LoVo (cell line): Measurements from ENCODE around the gene PDZD7.
A peak's percentile ranks its signal among the peaks of the same experiment; 100 is the strongest.

Experiments used
- DNase-seq: peaks from one replicate; pipeline ENCODE4 v3.0.0-alpha.2; 2016; ENCODE audit warnings: low spot score

PDZD7 gene

DNA sequence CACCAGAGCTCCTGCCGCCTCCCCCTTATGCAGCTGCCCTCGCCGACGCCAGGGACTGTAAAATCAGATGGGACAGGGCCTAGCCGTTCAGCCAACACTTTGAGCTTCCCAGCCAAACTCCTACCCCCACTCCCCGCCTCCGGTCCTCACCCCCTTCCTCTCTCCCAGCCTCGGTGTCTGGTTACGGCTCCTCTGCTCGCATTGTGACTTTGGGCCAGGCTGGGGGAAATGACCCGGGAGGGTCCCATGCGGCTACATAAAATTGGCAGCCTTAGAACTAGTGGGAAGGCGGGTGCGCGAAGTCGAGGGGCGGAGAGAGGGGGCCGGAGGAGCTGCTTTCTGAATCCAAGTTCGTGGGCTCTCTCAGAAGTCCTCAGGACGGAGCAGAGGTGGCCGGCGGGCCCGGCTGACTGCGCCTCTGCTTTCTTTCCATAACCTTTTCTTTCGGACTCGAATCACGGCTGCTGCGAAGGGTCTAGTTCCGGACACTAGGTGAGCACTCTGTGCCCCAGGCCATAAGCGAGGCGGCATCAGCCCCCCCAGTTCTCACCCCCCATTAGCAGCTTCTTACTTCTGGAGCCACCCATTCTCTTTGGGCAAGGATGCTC is 30.8 kb upstream of the PDZD7 start, which contains the start of gene KAZALD1:
Gene KAZALD1, plus strand, starts transcription at position 366 of the 608 bp plus-strand sequence. CDS start 604 bp downstream, outside the sequence.
- no peak for DNase-seq

DNA sequence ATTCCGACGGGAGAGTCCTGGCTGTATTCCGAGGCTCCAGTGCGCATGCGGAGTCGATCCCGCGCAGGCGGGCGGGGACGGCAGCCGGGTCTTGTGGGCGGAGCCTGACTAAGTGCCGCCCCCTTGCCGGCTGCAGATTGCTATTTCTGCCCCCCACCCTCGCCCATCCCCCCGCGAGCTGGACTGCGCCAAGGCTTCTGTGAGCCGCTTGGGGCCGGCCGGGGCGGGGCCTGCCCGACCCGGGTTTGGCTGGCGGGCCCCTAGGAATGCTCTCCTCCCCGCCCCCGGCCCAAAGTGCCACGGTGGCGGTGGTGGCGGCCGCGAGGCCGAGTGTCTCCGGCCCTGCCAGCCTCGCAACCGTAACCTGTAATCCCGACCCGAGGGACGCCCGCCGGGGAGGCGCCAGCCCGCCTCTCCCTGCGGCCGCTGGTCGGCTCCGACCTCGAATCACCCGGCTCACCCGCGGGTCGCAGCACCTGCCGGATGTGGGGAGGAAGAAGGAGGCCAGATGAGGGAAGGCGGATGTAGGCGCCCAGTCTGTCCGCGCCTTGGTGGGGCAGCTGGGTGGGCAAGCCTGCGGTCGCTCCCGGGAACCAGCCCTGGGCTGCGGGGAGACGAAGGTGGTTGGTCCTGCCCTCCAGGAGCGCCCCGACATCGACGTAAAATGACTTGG is 30.2 kb upstream of the PDZD7 start:
- peak; percentile 94 for DNase-seq

DNA sequence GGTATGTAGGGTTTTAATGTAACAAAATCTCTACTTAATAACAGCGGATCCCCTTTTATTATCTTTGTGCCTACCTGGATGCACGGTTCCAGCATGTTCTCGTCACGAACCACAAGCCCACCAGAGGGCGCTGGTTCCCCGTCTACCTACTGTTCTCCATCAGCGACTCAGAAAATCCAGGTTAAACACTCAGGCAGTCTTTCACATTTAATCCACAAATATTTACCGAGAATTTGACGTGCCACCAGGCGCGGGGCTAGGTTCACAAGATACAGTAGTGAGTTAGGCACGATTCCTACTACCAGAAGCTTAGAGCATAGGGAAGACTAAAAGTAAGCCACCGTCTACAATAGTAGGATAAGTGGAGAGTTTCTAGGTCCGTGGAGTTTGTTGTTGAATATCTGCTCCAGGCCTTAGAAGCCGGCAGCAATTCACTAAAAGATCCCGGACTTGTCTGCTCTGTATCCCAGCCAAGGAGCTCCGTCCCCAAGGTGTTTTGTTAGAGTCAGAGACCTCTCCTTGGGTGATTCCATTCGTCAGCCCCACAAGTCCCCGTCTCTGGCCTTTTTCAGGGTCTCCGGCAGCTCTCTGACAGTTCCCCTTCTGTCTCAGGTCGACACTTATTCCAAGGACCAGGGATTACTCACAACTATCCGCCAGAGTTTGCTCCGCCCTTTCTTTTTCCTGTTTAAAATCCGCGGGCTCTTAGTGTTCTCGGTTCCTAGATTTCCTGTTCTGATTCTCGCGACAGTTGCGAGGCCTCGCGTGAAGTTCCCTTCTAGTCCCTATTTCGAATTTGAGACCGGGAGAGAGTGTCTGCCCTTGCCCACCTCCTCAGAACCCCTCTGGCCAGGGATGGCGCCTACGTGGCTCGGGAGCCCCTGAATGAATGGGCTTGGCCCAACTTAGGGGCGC is 29.4 kb upstream of the PDZD7 start:
- DNase-seq: peak; percentile 94

DNA sequence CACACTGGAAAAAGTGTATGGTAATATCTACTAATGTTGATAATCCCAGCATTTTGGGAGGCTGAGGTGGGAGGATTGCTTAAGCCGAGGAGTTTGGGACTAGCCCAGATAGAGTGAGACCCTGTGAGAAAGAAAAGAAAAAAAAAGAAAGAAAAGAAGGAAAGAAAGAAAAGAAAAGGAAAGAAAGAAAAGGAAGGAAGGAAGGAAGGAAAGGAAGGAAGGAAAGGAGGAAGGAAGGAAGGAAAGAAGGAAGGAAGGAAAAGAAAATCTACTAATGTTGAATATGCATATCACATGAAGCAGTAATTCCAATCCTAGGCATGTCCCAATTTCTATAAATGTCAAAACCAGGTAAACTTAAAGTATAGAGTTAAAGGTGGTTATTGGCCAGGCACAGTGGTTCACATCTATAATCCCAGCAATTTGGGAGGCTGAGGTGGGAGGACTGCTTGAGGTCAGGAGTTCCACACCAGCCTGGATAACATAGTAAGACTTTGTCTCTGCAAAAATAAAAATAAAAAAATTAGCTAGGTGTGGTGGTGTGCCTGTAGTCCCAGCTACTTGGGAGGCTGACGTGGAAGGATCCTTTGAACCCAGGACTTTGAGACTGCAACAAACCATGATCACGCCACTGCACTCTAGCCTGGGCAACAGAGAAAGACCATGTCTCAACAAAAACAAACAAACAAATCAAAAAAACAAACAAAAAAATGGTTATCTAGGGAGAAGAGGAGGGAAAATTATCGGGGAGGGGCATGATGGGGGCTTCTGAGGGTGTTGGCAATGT is 25.6 kb upstream of the PDZD7 start:
- no peak for DNase-seq

DNA sequence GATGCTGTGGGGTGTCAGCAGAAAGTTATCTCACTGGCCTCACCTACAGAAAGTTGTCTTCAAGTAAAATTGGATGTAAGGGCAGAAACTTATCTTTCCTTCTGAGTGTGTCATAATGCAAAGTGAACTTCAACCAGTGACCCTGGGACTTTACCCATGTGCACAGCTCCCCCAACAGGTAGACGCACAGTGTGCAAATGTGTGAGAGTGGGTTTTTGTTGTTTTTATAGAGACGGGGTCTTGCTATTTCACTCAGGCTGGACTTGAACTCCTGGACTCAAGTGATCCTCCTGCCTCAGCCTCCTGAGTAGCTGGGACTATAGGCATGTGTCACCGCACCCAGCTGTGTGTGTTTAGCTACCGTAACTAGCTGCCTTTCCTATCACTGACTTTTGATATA is 24.5 kb upstream of the PDZD7 start:
- DNase-seq: no peak

DNA sequence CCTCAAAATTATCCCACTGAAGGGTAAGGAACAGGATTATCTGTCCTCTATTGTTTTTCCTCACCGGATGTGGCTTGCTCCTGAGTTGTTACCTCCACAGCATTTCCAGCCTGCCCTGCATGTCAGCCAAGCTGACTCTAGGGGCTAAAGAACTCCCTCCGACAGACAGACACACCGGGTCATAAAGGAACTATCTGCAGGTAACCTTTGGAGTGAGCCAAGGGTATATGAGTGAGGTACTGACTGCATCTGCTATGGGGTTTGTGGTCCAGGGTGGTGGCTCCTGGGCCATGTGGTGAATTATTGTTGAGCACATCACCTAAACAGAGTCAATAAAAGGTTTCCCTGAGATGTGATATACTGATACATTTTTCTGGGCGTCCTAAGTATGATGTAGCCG is 23.9 kb upstream of the PDZD7 start:
- no peak for DNase-seq

DNA sequence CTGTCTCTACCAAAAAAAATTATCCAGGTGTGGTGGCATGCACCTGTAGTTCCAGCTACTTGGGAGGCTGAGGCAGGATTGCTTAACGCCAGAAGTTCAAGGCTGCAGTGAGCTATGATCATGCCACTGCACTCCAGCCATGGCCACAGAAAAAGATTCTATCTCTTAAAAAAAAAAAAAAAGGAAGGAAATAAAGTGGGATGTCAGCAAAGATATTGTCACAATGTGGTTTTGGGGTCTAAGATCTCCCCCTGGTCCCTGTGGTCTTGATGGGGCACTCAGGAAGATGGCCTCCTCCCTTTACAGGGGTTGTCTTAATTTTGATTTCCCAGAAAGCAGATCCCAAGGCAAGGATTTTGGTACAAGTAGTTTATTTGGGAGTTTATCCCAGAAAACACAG is 23.4 kb upstream of the PDZD7 start:
- DNase-seq: no peak

DNA sequence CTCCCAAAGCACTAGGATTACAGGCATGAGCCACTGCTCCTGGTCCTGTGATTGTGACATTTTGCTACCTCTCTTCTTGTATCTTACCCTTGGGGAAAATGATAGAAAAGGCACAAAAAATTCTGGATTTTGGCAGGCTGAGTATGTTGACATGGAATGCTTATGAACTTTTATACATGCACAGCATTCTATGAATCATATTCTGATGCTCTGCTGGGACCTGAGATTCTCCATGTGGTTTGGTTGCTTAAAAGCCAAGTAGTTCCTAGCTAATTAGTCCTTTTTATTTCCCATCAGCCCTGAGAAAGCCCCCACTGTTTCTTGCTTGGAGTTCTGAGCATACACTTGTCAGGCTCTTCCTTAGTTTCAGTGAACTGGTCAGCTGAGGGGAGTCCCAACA is 22.6 kb upstream of the PDZD7 start:
- DNase-seq: no peak

DNA sequence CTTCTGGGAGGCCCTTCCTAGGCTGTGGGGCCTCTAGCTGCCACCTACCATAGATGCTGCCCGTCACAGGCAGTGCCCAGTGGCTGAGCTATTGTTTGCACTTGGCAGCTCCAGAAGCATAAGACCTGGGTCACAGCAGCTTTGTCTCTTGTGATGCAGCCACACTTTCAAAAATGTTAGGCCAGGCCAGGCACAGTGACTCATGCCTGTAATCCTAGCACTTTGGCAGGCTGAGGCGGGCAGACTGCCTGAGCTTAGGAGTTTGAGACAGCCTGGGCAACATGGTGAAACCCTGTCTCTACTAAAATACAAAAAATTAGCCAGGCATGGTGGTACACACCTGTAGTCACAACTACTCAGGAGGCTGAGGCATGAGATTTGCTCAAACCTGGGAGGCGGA is 21.4 kb upstream of the PDZD7 start:
- DNase-seq: no peak

DNA sequence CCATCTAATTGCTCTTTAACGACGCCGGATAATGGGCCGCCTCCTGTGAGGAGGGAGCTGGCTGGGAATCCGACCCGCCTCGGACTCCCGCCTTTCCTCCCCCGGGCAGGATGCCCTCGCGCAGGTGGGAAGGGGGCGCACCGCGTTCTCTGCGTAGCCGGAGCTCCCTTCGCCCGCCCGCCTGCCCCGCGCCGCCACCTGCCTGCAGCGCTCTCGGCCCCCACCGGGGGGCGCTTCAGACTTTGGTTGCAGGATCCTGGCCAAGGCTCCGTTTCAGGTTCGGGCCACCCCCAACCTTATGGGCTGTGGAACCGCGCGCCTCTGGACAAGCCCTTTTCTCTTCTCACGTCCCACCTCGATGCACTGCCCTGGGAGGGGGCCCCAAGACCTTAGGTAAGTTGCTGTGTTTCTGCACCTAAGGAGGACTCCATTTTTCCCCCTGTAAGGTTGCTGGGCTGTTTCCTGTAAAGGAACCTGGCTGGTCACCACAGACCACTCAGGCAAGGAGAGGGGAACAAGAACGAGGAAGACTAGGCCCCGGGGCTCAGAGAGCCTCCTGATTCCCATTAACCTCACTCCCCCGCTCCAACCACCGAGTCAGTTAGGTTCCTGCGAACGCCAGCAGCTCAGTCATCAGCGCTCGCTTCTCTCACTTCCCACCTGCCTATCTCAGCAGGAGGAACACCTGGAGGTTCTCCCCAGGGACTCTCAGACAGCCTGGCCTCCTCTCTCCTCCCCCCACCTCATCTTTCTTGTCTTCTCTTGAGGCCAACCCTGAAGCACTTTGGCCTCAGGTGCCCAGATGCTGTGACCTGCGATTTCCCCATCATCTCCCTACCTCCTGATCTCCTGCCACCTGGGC is 19.5 kb upstream of the PDZD7 start:
- DNase-seq: peak; percentile 68

DNA sequence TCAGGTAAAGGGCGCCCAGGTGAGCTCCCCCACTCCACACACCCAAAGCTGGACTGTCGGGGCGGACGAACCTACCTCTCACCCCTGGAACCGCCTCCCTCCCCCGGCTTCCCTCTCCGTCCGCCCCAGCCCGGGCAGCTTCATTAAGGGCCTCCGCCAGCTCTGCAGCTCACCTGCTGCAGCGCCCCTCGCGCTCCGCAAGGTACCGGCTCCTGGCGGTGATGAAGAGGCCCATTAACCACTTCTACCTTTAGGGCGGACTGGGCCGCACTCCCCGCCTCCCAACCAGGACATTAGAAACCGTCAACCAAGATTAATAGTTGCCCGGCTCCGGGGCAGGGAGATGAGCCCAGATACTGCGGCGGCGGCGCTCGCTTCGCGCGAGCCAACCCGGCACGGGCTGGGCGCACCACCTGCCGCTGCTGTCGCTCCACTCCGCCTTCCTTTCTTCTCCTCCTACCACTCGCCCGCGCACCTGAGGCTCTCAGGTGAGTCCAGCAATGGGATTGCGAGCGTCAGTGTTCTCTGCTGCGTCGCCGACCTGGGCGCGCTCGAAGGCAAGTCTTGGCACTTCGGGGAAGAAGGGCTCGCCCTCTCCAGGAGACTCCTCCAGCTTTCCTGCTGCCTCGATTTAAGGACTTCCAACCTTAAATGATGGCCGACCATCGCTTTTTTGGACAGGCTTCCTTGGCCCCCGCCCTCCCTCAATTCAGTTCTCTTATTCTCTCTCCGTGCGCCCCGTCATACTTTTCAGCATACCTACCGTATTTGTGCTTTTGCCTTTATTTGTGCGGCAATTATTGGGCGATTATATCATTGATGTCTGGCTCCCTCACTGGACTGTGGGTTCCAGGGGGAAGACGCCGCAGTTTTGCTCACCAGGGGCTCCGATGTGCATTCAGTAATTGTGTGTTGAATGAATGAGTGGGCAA is 17.3 kb upstream of the PDZD7 start:
- no peak for DNase-seq

DNA sequence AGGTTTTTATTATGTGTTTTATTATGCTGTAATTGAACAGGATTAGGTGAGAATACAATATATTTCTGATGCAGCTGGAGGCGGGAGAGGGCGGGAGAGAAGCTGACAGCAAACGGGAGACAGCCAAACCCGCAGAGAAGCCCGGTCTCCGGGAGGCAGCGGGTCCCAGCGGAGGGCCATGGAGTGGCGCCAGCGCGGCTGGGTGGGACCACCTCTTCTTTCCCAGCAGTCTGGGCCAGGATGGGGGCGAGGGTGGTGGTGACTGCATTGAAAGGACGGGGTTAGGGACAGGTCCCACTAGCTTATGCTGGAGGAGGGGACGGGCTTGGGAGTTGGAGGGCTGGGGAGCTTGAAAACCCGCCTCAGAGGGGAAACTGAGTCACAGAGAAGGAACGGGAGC is 16.3 kb upstream of the PDZD7 start:
- no peak for DNase-seq

DNA sequence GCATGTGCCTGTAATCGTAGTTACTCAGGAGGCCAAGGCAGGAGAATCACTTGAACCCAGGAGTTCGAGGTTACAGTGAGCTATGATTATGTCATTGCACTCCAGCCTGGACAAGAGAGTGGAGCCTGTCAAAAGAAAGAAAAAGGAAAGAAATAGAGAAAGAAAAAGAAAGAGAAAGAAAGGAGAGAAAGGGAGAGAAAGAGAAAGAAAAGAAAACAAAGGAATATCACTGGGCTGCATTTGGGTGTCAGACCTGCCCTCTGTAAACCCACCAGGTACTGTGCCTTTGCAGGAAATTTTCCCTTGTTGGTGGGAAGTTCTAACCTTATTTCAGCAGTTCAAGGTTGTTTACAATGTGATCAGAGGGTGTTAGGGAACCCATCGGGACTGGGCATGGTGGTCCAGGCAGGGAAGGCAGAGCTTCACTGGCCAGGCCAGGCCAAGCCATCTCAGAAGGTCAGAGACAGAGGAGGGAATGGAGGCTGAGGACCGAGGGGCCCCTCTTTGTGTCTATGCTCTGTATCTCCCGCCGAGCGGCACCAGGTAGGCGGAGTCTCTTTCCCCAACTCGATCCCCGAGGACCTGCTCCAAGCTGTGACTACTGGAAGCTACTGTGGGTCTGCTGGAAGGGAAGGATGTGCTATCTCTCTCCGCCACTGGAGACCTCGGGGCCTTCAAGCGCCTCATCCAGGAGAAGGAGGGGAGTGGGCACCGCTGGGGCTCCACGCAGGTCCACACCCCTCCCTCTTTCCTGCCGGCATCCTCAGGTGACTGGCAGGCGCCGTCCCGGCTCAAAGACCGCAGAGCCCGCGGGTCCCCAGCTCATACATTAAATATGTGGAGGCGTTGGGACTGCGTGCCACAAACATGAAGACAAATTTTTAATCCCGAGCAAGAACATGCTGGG is 15.7 kb upstream of the PDZD7 start:
- DNase-seq: no peak

DNA sequence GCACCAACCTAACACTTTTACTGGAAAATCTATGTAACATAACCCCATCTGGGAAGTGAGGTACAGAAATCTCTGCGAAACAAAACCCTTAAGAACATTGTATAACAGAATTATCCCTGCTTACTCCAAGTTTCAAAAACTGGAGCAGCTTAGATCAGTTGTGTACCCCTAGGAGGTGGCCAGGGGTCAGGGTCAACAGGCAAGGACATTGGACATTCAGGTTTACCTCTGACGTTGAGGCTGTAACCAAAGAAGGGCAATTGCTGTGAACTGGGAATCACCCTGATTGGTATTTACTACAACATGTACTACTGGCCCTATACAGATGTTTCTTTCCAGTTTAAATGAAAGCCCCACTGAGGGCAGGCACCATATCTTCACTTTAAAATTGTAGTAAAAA is 13.2 kb upstream of the PDZD7 start:
- DNase-seq: no peak

DNA sequence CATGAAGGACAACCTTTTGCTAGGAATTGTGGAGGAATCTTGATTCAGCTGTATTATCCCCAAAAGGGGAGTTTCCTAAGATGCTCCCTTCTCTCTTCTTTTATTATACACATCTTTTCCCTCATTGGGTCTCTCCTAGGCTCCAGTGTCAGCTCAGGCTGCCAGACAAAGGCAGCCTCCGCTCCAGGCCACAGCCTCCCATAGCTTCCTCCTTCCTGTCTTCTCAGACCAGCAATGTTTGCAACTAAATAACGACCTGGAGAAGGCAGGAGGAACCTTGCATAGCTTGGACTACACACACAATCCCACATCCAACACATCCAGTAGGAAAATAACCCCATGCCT is 12.4 kb upstream of the PDZD7 start:
- no peak for DNase-seq

DNA sequence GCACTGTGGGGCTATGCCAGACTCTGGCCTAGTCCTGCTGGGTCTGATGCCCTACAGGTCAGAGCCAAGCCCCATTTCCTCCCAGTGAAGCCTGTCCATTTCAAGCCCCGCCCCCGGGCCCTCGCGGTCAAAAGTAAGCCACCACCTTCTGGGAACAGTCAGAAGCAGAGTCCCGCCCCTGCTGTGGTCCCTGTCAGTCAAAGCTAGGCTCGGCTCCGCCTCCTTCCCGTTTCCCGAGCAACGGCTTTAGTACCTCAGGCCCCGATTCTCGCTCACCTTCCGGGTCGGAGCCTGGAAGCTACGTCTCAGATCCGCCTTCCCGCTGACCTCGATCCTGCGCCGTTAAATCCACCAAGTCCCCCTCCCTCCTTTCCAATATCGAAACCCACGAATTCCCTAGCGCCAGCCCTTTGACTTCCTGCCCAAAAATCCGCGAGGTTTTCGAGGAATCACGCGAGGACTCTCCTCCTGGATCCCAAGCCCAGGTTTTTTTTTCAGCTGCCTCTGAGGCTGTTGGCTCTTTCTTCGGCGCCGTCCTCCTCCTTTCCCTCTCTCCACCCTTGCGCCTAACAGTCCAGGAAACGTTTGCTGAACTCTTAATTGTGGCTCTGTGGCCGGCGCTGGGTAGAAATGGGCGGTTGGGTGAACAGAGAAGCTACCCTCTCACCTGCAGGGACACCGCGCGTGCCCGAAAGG is 11.9 kb upstream of the PDZD7 start:
- DNase-seq: peak; percentile 97

DNA sequence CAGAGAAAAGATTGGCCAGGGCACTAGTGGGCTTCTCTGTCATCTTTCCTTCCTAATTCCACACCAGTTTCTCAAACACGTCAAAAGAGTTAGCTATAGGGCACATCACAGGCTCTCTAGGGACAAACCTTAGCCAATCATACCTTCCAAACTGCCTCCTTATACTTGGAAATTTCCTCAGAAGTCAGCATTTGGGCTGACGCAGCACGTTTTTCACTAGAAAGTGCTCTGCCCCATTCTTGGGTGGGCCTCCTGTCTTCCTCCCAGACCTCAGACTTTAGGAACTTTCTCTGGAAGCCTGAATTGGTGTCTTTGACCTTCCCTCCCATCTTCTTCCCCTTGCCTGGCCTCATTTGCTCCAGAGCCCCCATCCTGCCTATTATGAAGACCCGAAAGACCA is 11.2 kb upstream of the PDZD7 start:
- no peak for DNase-seq

DNA sequence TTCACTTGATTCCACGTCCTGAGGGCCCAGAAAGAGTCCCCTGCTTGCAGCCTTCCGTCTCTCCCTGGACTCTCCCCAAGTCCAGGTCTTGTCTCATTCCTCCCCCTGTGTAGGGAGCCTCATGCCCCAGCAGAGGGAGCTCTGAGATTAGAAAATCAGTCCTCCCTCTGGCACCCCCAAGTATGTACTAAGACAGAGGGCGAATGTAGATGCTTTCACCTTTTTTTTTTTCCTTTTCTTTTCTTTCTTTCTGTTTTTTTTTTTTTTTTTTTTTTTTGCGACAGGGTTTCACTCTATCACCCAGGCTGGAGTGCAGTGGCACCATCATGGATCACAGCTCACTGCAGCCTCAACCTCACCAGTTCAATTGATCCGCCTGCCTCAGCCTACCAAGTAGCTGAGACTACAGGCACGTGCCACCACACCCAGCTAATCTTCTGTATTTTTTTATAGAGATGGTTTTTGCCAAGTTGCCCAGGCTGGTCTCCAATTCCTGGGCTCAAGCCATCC is 10.4 kb upstream of the PDZD7 start:
- peak; percentile 80 for DNase-seq
